ENCODE data around the gene SRPX2.

GRCh38 chrX:100677611-100678181 lies 33.7 kb downstream of the SRPX2 start:
- TF ChIP-seq CTCF (IDR thresholded peaks at IDR 0.05; ENCODE audit: insufficient read depth, low read length, poor library complexity, severe bottlenecking) = no peak
- no peak for TF ChIP-seq EZH2phosphoT487 (conservative IDR thresholded peaks at IDR 0.05; ENCODE audit: low read length)
